C4-2B (cell line): ENCODE results near the gene BTN1A1.

Source experiments
- ZFX ChIP-seq: fragments of 450-650 bp; IDR thresholded peaks from 2 replicates; pipeline ENCODE4 v1.6.1; 2017
- TF ChIP-seq, protein P1 (sequence below): fragments of 450-650 bp; conservative IDR thresholded peaks from 2 replicates; pipeline ENCODE4 v1.5.1; 2017; ENCODE audit warnings: mild to moderate bottlenecking

DNA sequence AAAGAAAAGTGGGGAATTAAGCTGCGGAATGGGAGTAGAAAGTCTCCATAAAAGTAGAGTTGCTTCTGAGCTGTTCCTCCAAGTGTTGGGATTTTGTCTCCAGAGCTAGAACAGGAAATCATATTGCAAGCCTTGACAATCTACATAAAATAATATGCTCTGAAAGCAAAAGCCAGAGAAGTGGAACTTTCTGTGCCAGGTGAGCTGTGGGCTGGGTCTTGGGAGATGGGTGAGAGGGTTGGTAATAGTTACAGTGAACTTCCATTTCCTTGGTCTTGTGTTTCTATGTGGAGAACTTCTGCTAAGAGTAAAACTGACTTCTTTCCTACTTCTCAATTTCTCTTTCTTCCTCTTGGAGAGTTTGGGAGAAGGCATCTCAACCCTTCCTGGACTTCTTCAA is 31.8 kb downstream of the BTN1A1 start:
- TF ChIP-seq, protein P1, sequence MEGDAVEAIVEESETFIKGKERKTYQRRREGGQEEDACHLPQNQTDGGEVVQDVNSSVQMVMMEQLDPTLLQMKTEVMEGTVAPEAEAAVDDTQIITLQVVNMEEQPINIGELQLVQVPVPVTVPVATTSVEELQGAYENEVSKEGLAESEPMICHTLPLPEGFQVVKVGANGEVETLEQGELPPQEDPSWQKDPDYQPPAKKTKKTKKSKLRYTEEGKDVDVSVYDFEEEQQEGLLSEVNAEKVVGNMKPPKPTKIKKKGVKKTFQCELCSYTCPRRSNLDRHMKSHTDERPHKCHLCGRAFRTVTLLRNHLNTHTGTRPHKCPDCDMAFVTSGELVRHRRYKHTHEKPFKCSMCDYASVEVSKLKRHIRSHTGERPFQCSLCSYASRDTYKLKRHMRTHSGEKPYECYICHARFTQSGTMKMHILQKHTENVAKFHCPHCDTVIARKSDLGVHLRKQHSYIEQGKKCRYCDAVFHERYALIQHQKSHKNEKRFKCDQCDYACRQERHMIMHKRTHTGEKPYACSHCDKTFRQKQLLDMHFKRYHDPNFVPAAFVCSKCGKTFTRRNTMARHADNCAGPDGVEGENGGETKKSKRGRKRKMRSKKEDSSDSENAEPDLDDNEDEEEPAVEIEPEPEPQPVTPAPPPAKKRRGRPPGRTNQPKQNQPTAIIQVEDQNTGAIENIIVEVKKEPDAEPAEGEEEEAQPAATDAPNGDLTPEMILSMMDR = no peak
- no peak for TF ChIP-seq ZFX
